NCI-H146 treated with DMSO at 0.1 percent for 48 hours (cell line): ENCODE measurements around the gene ADRB1.

Source experiments
- DNase-seq: peaks from one replicate; lab custom pipeline; 2025; ENCODE audit not compliant: unreplicated experiment; lab: John Stamatoyannopoulos, UW

The ADRB1 gene

GRCh38 chr10:114043532-114044246, at the start of gene ADRB1:
Gene ADRB1, plus strand, starts transcription at chr10:114043866. Its CDS starts 267 bp downstream, at chr10:114044133.
- peak; percentile 83 for DNase-seq

GRCh38 chr10:113995201-113995600, 48.5 kb upstream of the ADRB1 start:
- DNase-seq, result no peak

- DNase-seq, result no peak
These were observed 46.2 kb upstream of the ADRB1 start for GRCh38 chr10:113997428-113997827.

GRCh38 chr10:113999531-113999930, 44.1 kb upstream of the ADRB1 start:
- DNase-seq, result no peak

- DNase-seq, result no peak
These were observed 43.1 kb upstream of the ADRB1 start for GRCh38 chr10:114000457-114001010.

- DNase-seq, result no peak
These were observed 41.2 kb upstream of the ADRB1 start for GRCh38 chr10:114002422-114002821.

GRCh38 chr10:114003161-114003941, 40.3 kb upstream of the ADRB1 start:
- DNase-seq, result no peak

GRCh38 chr10:114009281-114009996, 34.2 kb upstream of the ADRB1 start:
- DNase-seq, result no peak

GRCh38 chr10:114010316-114010715, 33.4 kb upstream of the ADRB1 start:
- no peak for DNase-seq

GRCh38 chr10:114012650-114013049, 31.0 kb upstream of the ADRB1 start:
- DNase-seq, result no peak

- DNase-seq, result no peak
These were observed 28.0 kb upstream of the ADRB1 start for GRCh38 chr10:114015708-114016107.

GRCh38 chr10:114017271-114017670, 26.4 kb upstream of the ADRB1 start:
- no peak for DNase-seq

- DNase-seq, result no peak
These were observed 25.8 kb upstream of the ADRB1 start for GRCh38 chr10:114017873-114018272.

GRCh38 chr10:114019226-114019625, 24.4 kb upstream of the ADRB1 start:
- no peak for DNase-seq

- no peak for DNase-seq
These were observed 22.5 kb upstream of the ADRB1 start for GRCh38 chr10:114021154-114021553.

GRCh38 chr10:114021717-114022680, 21.7 kb upstream of the ADRB1 start:
- DNase-seq, result no peak

GRCh38 chr10:114022766-114023597, 20.7 kb upstream of the ADRB1 start:
- DNase-seq, result no peak

- DNase-seq, result no peak
These were observed 18.6 kb upstream of the ADRB1 start for GRCh38 chr10:114024876-114025610.
